Thoracic aorta (tissue), 2 donors: ENCODE measurements around the gene KPRP. TPM values are rescaled to one million over a fixed set of nuclear protein-coding genes. Genes with fewer than 3 reads are reported as not detected.

Experiments
- ATAC-seq: fragments of 150-250 bp; one replicate; pipeline ENCODE4 v1.8.0; 2017; ENCODE audit warnings: low read depth; ENCODE audit not compliant: insufficient number of reproducible peaks, low FRiP score
- DNase-seq: peaks from one replicate; pipeline ENCODE4 v3.0.0-alpha.2; 2020; ENCODE audit warnings: low spot score
- H3K27ac ChIP-seq, 2 donors: fragments of 200-600 bp; sonication (generic); 1 replicate in 1 of 2; 2 replicates in 1 of 2; pipeline ENCODE4 v1.5.1; 2016; ENCODE audit warnings: mild to moderate bottlenecking in 2 of 2, moderate library complexity in 2 of 2
- H3K27me3 ChIP-seq: fragments of 200-600 bp; sonication (generic); replicated peaks from 2 replicates; pipeline ENCODE4 v1.6.0; 2016; ENCODE audit warnings: mild to moderate bottlenecking; ENCODE audit not compliant: insufficient read depth
- H3K36me3 ChIP-seq: fragments of 200-600 bp; sonication (generic); one replicate; pipeline ENCODE4 v1.5.1; 2016
- H3K4me1 ChIP-seq, 2 donors: fragments of 200-600 bp; sonication (generic); 1 replicate in 1 of 2; 2 replicates in 1 of 2; pipeline versions ENCODE4 v1.5.1 to v1.6.0; 2016; ENCODE audit warnings: low read depth in 2 of 2, mild to moderate bottlenecking in 1 of 2; ENCODE audit not compliant: control insufficient read depth in 1 of 2
- H3K4me3 ChIP-seq: fragments of 200-600 bp; sonication (generic); 2 replicates; pipeline ENCODE4 v1.5.1; 2016; ENCODE audit warnings: mild to moderate bottlenecking
- H3K9me3 ChIP-seq: fragments of 200-600 bp; sonication (generic); 2 replicates; pipeline ENCODE4 v1.5.1; 2016
- total RNA-seq, 2 donors: library from RNA; depleted of rRNA; stranded (reverse); fragments of >200 nt; gene quantifications; one replicate each; pipeline versions ENCODE4 v1.1.0 to v1.2.3, GENCODE V29; 2016
- TF ChIP-seq, protein P1 (sequence below): fragments of 200-600 bp; sonication (generic); IDR thresholded peaks from one replicate; pipeline ENCODE4 v1.5.1; 2019; ENCODE audit warnings: antibody characterized with exemption

Gene KPRP
- total RNA-seq, 2 donors from 2014 or later: 0.14 TPM; not detected in 1

DNA sequence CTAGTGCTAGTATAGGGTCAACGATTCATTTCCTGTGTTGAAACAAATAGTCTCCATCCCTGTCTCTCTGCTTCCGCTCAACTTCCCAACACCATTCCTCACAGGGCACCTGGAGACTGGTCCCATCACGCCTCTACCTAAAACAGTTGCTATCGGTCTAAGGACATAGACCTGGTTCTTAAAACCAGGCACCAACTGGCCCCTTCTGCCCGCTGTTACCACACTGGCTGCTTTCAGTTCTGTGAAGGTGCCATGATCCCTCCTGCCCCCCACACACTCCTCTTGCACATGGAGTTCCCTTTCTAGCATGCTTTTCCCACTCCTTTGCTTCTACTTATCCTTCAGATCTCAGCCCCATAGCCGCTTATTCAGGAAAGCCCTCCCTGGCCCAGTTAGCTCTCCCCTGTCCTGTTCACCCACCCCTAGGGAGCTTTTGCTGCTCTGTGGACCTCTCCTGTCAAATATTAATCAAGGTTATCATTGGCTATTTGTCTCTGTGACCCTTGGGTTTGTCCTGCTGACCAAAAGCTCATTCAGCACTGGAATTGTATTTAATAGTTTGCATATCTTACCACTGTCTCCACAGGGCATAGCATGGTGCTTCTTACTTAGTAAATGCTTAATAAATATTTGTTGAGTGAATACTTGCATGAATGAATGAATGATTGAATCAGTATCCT is 11.9 kb upstream of the KPRP start:
- DNase-seq: no peak
- ATAC-seq: no peak
- Histone ChIP-seq H3K27me3 (no peaks in the 10 kb centered on the region), H3K9me3 (no peaks in the 10 kb centered on the region), H3K4me1 (no peaks in the 10 kb centered on the region), H3K27ac (no peak overlapping the region), H3K36me3 (no peaks in the 10 kb centered on the region), H3K4me3 (no peak overlapping the region)
- TF ChIP-seq, protein P1, sequence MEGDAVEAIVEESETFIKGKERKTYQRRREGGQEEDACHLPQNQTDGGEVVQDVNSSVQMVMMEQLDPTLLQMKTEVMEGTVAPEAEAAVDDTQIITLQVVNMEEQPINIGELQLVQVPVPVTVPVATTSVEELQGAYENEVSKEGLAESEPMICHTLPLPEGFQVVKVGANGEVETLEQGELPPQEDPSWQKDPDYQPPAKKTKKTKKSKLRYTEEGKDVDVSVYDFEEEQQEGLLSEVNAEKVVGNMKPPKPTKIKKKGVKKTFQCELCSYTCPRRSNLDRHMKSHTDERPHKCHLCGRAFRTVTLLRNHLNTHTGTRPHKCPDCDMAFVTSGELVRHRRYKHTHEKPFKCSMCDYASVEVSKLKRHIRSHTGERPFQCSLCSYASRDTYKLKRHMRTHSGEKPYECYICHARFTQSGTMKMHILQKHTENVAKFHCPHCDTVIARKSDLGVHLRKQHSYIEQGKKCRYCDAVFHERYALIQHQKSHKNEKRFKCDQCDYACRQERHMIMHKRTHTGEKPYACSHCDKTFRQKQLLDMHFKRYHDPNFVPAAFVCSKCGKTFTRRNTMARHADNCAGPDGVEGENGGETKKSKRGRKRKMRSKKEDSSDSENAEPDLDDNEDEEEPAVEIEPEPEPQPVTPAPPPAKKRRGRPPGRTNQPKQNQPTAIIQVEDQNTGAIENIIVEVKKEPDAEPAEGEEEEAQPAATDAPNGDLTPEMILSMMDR: no peak

DNA sequence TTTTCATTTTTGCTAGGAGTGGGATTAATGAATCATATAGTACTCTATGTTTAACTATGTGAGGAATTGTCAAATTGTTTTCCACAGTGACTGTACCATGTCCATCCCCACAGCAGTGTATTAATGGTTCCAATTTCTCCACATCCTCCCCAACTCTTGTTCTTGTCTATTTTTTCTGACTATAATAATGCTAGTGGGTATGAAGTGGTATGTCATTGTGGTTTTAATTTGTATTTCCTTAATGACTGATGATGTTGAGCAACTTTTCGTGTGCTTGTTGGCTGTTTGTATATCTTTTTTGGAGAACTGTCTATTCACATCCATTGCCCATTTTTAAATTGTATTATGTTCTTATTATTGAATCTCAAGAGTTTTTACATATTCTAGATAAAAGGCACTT is 10.0 kb upstream of the KPRP start:
- ATAC-seq (no peak), DNase-seq (no peak)
- Histone ChIP-seq H3K4me3 (no peak overlapping the region), H3K4me1 (no peaks in the 10 kb centered on the region), H3K27me3 (no peaks in the 10 kb centered on the region), H3K9me3 (no peaks in the 10 kb centered on the region), H3K27ac (no peak overlapping the region), H3K36me3 (no peaks in the 10 kb centered on the region)
- TF ChIP-seq, protein P1: no peak

DNA sequence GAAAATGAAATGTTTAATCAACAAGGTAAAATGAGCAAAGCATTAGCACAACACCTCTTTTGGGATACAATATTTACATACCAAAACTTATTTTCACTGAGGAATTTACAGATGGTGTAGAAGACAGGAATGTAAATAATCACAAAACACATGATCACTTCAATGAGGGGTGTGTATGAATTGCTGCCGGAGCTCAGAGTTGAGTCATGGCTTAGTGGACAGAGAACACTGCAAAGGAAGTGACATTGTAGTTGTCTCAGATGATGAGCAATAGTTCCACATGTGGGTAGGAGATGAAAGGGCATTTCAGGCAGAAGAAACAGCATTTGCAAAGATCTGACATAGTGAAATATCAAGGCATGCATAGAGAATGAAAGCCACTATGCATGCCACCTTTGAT is 5.6 kb upstream of the KPRP start:
- H3K36me3 ChIP-seq: no peaks in the 10 kb centered on the region
- no peak overlapping the region for H3K27ac ChIP-seq
- TF ChIP-seq, protein P1: no peak
- H3K4me1 ChIP-seq: no peaks in the 10 kb centered on the region
- no peak overlapping the region for H3K4me3 ChIP-seq
- H3K27me3 ChIP-seq: no peaks in the 10 kb centered on the region
- H3K9me3 ChIP-seq: no peaks in the 10 kb centered on the region
- no peak for DNase-seq
- ATAC-seq: no peak

DNA sequence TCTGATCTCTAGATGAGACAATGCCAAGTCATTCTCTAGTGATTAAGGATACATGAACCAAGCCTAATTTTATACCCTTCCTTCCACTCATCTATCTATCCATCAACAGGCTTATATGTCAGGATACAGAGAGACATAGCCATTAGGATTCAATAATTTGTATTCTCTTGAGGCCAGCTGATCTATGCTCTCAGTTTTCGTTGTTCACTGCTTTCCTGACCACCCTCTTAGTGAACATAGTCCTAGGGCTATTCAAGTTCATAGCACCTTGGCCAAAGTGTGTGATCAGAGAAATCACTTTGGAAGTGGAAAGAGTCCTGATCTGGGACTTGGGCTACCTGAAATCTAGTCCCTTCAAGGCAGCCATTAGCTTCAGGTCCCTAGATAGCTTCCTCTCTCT is 4.2 kb upstream of the KPRP start:
- DNase-seq: no peak
- Histone ChIP-seq H3K27me3 (no peaks in the 10 kb centered on the region), H3K4me3 (no peak overlapping the region), H3K9me3 (no peaks in the 10 kb centered on the region), H3K36me3 (no peaks in the 10 kb centered on the region), H3K4me1 (no peaks in the 10 kb centered on the region), H3K27ac (no peak overlapping the region)
- TF ChIP-seq, protein P1: no peak
- no peak for ATAC-seq

DNA sequence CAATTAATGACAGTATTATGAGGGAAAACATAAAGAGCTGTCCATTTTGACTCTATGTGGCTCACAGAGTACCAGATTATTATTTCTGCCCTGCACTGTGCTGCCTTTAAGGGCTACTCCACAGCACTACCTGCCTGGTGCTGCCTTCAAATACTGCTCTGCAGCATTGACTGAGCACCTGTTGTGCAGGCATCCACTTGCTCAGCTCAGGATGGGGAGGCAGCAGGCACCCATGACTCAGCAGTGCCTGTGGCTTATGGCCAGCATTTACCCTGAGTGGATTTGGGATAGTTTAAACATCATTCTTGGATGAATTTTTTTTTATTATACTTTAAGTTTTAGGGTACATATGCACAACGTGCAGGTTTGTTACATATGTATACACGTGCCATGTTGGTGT is 953 bp upstream of the KPRP start:
- Histone ChIP-seq H3K36me3 (no peaks in the 10 kb centered on the region), H3K4me1 (no peaks in the 10 kb centered on the region), H3K9me3 (no peaks in the 10 kb centered on the region), H3K4me3 (no peak overlapping the region), H3K27ac (no peak overlapping the region), H3K27me3 (no peaks in the 10 kb centered on the region)
- TF ChIP-seq, protein P1: no peak
- ATAC-seq (no peak), DNase-seq (no peak)
